Bone marrow (tissue), 2 donors: ENCODE measurements around the gene SLAIN2.

Experiments used
- DNase-seq, 2 donors: peaks; one replicate each; lab custom pipeline; 2025; lab: John Stamatoyannopoulos, UW

Gene SLAIN2

DNA sequence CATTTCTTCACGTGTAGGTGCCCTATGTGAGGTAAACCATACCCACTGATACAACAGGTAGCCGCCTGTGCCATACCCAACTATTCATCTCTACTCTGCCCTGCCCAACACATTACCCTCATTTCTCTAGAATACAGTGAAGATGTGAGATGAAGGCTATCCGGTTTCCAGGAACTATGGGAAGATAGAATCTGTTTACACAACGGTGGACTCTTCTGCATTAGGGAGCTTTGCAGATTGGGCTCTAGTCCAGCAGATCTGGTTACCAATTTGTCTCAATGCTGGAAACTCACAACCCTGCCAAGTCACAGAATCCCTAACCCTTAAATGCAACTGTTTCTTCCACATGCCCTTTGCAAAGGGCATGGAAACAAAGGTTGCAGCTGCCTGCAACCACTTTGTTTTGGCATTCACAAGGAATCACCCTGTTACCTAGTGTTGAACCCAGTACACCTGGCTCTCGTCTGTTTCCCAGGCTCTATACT, 6.4 kb upstream of the SLAIN2 start:
- DNase-seq: no peak

DNA sequence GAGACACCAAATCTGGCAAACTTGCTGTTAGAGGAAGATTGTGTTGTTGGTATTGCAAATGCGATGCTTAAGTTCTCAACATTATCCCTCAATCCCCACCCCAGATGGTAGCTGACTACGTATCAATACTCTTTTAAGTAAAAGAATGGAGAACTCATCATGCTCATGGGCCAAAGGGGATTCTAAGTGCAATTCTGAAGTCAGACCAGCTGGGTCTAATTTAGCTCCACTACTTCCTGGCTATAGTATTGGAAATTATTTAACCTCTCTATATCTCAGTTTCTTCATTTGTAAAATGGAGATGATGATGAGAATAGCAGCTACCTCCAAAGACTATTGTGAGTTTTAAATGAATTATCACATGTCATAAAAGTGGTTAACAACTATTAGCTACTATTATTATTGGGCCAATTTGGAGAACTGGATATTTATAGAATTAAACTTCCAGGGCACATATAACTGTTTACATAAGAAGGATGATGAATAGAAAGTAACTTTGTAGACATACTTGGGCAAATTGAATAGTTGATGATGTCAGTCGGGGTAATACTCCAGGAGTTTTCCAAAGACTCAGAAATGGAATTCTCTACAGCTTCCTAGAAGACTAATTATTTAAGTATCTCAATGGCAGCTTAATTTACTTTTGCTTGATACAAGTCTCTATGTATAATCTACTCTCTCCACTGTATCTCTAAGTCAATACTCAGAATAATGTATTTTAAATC, 5.0 kb upstream of the SLAIN2 start:
- no peak for DNase-seq

DNA sequence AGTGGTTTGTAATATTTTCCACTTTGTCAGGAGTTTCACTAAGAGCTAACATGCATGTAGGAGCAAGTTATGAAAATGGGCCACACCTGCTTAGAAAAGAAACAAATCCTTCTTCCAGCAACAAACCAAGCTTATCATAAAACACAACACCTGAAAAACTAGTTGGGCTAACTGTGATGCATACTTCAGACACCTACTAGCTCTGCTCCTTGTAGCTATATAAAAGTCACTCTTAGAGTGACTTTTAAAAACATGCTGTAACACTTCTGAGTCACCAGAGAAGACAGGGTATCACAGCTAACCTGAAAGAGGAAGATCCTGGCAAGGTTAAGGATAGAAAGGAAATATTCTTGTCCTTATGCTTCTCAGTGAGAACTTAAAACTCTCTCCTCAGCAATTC, 3.6 kb upstream of the SLAIN2 start:
- peak in 1 of 2 donors; percentile 30 for DNase-seq

DNA sequence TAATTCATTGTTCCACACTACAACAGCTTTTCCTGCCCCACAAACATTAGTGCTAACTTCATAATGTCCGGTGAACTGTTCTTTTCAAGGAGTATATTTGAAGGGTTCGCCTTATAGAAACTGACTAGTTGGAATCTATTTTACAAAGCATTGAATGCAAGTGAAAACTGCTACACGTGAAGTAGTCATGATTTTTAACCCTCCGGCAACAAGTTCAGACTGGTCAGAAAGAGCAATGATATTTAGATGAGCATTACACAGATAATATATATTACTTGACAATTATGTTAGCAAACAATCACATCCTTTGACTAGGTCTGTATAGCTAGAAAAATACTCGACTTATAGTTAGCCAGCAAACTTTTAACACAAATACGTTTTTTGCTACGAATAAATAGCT, 1.7 kb upstream of the SLAIN2 start:
- no peak for DNase-seq

DNA sequence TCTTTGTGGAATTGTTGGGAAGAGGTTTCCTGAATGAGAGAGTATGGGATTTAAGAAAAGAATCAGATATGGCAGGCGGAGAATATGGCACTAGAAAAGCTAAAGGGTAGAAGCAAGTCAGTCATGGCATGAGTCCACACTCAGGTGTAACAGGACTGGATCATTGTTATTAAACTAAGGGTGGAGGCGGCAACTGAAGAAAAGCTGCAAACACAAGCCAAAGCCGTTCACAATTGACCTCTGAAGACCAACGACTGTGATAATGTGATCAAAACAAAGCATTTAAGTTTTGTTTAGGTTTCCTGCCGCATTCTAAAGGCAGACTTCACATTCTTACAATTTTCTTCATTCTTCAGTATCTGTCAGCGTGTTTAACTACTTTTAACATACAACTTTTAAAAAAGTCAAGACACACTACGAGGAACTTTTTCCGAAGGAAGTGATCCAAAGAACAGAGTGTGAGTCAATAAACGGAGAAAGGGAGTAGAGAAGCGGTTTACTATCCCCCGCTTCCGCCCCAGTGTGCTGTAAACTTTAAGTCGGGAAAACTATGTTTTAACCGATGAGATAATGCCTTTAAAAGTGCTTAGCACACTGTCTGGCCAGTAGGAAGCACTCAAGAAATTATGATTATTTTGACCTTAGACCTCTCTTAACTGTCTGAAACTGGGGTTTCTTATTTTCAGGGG, 909 bp upstream of the SLAIN2 start:
- peak in 1 of 2 donors; percentile 64 for DNase-seq

DNA sequence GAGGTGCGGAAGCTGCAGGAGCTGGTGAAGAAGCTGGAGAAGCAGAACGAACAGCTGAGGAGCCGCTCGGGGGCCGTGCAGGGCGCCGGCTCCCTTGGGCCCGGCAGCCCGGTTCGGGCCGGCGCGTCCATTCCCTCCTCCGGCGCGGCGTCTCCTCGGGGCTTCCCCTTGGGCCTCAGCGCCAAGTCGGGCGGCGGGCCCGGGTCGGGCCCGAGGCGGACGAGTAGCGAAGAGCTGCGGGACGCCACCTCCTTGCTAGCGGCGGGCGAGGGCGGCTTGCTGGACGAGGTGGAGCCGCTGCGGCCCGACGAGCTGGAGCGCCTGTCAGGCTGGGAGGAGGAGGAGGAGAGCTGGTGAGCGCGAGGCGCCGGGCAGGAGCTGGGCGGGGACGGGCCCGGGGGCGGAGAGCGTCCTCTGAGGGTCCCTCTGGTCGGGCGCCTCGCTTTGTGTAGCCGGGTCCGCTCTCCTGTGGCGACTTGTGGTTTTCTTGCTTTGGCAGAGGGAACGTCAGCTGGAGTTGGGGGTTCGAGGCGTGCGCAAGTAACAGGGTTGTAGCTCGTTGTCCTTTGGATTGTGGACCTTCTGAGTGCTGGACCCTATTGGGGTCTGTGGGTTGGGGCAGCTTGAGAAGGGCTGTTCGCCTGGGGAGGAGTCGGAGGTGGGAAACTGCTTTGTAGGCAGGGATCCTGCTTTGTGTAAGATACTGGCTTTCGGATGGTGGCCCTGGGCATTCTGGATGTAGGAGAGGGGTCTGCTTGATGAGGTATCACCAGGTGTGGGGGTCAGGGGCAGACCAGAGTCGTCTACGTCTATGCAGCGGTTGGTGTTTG, 662 bp downstream of the SLAIN2 start:
- peak in 1 of 2 donors; percentile 69 for DNase-seq

DNA sequence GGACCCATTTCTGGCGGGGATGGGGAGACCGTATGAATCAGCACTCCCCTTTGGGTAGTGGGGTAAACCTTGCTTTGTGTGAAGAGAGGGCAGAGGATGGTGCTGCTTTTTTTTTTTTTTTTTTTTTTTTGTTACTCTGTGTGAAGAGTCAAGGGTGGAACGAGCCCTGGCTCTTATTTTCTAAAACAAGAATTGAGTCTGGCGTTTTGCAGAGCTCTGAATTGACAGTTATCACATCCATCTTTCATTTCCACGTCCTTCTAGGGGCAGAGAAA, 1.2 kb downstream of the SLAIN2 start:
- peak in 1 of 2 donors; percentile 2 for DNase-seq

DNA sequence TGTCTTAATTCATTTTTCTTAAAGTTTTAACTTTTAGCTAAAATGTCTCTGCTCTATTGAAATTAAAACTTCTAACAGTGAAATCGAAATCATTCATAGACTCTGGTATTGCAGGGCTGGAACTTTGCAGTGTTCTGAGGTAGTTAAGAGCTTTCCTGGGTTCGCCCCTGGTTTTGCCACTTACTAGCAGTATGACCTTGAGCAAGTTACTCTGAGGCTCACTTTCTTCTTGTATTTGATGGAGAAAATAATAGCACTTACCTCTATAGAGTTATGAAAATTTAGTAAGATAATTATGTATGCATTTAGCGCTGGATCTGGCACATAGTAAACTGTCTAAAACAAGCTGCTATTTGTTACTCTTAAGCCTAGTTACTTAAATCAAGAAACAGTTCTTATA, 1.7 kb downstream of the SLAIN2 start:
- DNase-seq: no peak

DNA sequence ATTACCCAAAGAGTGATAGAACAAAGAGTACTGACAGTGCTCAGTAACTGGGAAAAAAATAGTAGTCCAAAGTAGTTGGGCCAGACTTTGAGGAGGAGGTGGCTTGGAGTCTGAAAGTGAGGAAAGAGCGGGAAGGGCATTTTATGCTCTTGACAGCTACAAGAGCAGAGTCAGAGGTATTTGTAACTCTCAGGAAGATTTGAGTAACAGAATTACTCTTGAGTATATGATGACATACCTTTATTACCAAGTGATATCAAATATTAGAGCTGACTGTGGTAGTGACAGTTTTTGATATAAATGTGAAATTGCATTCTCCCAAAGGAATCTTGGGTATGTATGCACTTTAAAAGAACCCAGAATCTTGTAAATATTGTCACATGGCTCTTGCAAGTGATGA, 2.2 kb downstream of the SLAIN2 start:
- DNase-seq: no peak

DNA sequence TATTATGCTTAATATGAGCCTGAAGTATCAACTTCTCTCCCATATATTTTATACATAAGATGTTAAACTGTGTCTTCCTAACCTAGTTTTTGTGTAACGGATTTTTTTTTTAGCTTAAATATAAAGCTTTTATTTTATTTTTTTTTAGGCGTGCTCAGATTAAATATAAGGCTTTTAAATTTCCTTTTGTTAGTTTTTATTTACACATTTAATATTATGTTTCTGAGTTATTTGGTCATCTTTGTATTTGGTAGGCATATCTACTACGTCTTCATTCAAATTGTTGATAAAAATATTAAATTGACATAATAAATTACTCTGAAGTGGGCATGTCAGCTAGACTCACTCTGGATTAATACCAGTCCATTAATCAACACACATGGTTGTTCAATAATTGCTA, 4.2 kb downstream of the SLAIN2 start:
- DNase-seq: no peak

DNA sequence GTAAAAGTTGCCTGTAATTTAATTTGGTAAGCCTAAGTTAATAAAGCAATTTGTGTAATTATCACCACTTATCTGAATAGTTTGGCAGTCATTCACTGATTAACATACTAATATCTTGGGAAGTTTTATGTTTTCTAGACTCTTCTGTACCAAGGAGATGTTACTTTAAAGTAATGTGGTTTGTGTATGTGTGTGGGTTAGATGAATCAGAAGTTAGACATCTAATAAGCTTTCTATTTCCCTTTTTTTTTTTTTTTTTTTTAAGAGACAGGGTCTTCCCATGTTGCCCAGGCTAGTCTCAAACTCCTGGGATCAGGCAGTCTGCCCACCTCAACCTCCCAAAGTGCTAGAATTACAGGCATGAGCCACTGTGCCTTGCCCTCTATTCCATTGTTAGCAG, 5.3 kb downstream of the SLAIN2 start:
- DNase-seq: peak in 1 of 2 donors; percentile 16

DNA sequence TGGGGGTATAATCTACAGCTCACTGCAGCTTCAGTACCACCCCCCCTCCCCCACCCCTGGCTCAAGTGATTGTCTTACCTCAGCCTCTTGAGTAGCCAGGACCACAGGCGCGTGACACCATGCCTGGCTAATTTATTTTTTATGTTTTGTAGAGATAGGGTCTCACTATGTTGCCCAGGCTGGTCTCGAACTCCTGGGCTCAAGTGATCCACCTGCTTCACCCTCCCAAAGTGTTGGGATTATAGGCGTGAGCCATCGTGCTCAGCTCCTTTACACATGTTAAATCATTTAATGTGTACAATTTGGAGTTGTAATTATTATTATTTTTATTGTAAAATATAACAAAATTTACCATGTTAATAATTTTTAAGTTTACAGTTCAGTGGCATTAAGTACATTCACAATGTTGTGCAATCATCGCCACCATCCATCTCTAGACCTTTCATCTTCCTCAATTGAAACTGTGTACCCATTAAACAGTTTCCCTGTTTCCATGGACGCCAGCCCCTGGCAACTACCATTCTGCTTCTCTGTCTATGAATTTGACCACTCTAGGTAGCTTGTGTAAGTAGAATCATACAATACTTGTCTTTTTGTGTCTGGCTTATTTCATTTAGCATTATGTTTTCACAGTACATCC, 6.1 kb downstream of the SLAIN2 start:
- no peak for DNase-seq

DNA sequence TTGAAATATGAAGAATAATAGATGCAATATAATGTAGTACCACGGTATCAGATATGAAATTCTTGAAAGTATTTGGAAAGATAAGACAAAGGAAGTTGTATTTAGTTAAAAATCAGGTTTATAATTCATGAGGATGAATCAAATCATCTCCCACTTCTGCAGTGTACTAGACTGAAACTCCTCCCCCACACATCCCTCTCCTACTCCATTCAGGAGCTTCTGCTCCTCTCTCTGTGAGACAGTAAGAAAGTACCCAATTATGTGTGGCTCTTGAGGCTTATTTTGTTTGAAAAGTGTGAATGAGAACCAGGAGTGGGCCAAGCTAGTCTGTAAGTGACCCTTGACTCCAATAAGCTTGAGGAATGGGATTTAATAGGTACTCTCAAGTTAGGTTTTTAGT, 9.5 kb downstream of the SLAIN2 start:
- DNase-seq: no peak

DNA sequence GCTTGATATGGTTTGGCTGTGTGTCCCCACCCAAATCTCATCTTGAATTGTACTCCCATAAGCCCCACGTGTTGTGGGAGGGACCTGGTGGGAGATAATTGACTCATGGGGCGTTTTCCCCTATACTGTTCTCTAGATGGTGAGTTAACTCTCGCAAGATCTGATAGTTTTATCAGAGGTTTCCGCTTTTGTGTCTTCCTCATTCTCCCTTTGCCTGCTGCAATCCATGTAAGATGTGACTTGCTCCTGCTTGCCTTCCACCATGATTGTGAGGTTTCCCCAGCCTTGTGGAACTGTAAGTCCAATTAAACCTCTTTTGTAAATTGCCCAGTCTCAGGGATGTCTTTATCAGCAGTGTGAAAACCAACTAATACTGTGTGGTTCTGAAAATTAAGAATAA, 11.5 kb downstream of the SLAIN2 start:
- no peak for DNase-seq

DNA sequence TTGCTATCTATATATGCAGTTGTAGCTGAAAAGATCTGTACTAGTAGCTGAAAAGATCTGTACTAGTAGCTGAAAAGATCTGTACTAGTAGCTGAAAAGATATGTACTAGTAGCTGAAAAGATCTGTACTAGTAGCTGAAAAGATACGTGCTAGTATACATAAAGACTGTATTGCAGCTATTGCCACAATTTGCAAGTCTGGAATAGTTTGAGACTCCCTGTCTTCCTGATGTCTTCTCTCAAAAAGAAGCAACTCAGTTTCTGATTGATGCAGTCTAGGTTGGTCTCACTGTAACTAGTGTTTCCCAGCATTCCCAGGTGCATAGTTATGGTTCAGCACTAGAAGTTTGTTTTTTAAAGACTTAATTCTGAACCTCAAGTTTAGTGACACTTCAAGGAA, 15.0 kb downstream of the SLAIN2 start:
- DNase-seq: no peak

DNA sequence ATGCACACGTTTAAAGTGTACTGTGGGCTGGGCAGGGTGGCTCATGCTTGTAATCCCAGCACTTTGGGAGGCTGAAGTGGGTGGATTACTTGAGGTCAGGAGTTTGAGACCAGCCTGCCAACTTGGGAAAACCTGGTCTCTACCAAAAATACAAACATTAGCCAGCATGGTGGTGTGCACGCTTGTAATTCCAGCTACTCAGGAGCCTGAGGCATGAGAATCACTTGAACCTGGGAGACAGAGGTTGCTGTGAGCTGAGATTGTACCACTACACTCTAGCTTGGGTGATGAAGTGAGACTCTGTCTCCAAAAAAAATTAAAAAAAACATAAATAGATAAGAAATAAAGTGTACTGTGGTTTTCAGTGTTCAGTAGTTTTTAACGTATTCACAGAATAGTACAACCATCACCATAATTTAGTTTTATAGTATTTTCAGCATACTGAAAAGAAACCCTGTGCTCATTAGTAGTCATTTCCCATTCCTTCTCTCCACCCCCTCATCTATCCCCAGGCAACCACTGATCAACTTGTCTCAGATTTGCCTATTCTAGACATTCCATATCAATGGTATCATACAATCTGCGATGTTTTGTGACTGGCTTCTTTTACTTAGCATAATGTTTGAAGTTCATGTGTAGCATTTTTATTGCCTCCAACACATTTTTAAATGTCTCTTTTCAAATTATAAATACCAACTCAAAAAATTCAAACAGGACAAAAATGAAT, 19.1 kb downstream of the SLAIN2 start:
- no peak for DNase-seq

DNA sequence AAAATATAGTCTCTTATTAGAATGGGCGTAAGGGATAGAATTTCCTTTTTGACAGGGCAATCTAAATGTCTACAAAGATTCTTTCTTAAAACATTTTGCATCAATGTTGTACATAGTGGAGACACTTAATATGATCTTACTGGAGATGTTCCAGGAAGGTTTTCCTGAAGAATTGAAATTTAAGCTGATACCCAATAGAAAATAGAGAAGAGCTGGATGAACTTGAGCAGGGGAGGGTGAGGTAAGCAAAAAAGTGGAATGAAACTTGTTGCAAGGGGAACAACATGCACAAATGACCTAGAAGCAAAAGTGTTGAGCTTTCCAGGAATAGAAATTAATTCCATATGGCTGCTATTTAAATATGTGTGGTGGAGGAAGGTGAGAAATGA, 19.7 kb downstream of the SLAIN2 start:
- no peak for DNase-seq

DNA sequence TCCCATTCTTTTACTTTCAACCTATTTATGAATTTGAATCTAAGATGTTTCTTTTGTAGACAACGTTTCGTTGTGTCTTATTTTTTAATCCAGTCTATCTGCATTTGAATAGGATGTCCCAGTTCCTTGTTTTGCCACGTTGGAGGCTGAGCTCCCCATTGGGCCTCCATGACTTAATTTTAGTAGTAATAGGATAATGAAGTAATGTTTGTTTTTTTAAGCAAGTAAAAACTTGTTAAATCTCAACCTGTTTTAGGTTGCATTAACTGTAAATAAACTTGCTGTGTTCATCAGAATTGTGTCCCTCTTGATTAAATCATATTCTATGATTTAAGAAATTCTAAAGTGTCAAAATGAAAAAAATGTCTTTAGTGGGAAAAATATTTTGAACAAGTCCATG, 25.3 kb downstream of the SLAIN2 start:
- DNase-seq: no peak

DNA sequence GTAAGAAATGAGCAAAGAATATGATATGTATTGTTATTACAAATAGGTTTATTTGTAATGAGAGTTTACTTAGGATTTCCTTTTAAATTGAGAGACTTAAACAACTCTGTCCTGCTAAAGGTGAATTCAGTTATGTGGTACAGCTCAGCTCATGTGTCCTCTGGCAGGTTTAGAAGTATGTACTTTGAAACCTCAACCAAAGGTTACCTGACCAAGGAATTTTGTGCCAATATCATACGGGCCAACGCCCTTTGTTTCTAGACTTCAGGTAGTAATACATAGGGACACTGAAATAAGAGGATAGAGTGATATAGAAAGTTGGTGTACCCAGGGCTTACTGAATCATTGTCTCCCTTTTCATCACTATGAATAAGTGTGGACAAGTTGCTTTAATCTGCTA, 25.7 kb downstream of the SLAIN2 start:
- no peak for DNase-seq

DNA sequence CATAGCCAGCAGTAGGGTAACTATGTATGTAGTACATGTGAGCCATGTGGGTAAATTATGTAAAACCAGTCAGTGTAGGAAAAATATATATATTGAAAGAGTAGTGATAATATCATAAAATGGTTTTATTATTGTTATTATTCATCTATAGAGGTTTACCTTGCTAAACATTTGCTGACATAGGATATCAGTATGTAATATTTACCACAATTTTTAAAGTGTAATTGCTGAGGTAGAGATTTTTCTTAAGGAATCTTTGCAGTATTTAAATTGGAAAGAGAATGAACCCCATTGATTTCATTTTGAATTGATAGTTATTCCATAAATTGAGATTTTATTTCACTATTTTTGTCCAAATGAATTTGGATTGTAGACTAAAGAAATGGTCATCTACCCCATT, 27.1 kb downstream of the SLAIN2 start:
- DNase-seq: no peak

DNA sequence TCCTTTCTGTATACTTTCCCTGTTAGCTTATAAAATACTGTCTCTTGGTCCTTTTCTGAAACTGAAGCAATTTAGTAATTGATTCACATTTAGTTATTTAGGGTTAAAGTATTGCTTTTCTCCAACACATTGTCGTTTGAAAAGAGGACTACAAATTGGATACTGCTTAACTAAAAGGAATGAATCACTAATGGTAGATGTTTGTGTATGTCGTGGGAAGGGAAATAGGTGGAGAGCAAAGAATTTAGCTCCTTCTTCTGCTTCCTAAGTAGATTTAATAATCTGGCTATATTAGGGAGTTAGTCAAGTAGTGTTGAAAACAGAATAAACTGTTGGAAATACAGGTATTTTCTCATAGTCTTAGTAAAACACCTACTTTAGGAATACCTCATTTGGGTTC, 27.9 kb downstream of the SLAIN2 start:
- no peak for DNase-seq

DNA sequence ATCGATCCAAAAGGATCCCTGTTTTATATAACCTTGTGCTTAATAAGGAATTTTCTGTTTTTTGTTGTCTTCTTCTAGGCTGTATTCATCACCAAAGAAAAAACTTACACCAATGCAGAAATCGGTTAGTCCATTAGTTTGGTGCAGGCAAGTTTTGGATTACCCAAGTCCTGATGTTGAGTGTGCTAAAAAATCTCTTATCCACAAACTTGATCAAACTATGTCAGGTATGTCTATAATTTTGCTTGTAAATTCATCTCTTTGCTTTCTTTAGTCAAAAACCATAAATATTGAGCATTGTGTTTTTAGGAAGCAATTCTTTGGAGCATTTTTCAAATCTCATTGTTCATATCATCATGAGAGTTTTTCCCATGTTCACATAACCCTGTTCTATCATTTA, 28.4 kb downstream of the SLAIN2 start:
- DNase-seq: no peak
